Natural killer cell (primary cell): ENCODE measurements around the gene DHX58. TPM values are rescaled to one million over a fixed set of nuclear protein-coding genes. Genes with fewer than 3 reads are reported as not detected.

ENCODE experiments used
- ATAC-seq, 3 donors: fragments of 150-1000 bp in 2 of 3; fragments of 200-7000 bp in 1 of 3; cut with Tn5 transposase; 1 replicate in 1 of 3; 2 replicates in 2 of 3; pipeline ENCODE4 v1.10.0; 2021; ENCODE audit warnings: mild to moderate bottlenecking in 2 of 3, moderate library complexity in 2 of 3
- DNase-seq, 2 donors: peaks; one replicate each; pipeline versions ENCODE4 v3.0.0 to v3.0.0-alpha.2; 2013 to 2021; ENCODE audit warnings: mixed read lengths in 1 of 2
- H3K27ac ChIP-seq: one replicate; pipeline ENCODE4 v1.5.1; 2013; ENCODE audit warnings: mild to moderate bottlenecking, low read length
- H3K27me3 ChIP-seq: one replicate; pipeline ENCODE4 v1.6.1; 2013; ENCODE audit warnings: low read length; ENCODE audit not compliant: control insufficient read depth, insufficient read depth
- H3K36me3 ChIP-seq: one replicate; pipeline ENCODE4 v1.6.1; 2013; ENCODE audit warnings: low read length; ENCODE audit not compliant: control insufficient read depth, insufficient read depth
- H3K4me1 ChIP-seq: one replicate; pipeline ENCODE4 v1.6.1; 2013; ENCODE audit warnings: low read length; ENCODE audit not compliant: control insufficient read depth, insufficient read depth
- H3K4me3 ChIP-seq: one replicate; pipeline ENCODE4 v1.5.1; 2013; ENCODE audit warnings: low read length
- H3K9me3 ChIP-seq: one replicate; pipeline ENCODE4 v1.6.1; 2013; ENCODE audit warnings: low read length; ENCODE audit not compliant: control insufficient read depth, insufficient read depth
- H3K27ac Mint-ChIP-seq, 2 donors: one replicate each; pipeline ENCODE4 v1.8.0; 2022; ENCODE audit warnings: mild to moderate bottlenecking in 2 of 2, mixed read lengths in 2 of 2, moderate library complexity in 1 of 2
- H3K27me3 Mint-ChIP-seq, 2 donors: one replicate each; pipeline ENCODE4 v1.8.0; 2022; ENCODE audit warnings: low read depth in 2 of 2, mixed read lengths in 2 of 2
- H3K36me3 Mint-ChIP-seq: one replicate; pipeline ENCODE4 v1.8.0; 2022; ENCODE audit warnings: mixed read lengths
- H3K4me1 Mint-ChIP-seq, 2 donors: one replicate each; pipeline ENCODE4 v1.8.0; 2022; ENCODE audit warnings: mixed read lengths in 2 of 2
- H3K4me3 Mint-ChIP-seq: one replicate; pipeline ENCODE4 v1.8.0; 2022; ENCODE audit warnings: mild to moderate bottlenecking, moderate library complexity, mixed read lengths
- H3K9me3 Mint-ChIP-seq, 2 donors: one replicate each; pipeline ENCODE4 v1.8.0; 2022; ENCODE audit warnings: mixed read lengths in 2 of 2
- CTCF ChIP-seq: fragments of 200-600 bp; IDR thresholded peaks from one replicate; pipeline ENCODE4 v1.8.0; 2022; ENCODE audit warnings: antibody characterized with exemption
- WGBS: methylation state at CpG from one replicate; pipeline ENCODE4 v1.1.7; 2013; ENCODE audit warnings: missing lambda C conversion rate; ENCODE audit not compliant: insufficient coverage; 5-methylcytosine and 5-hydroxymethylcytosine counted together
- intact Hi-C: fragments of 100-400 bp; cut with micrococcal nuclease; formaldehyde crosslinking; loops from one replicate; pipeline ENCODE4 v1.14.2; 2022
- total RNA-seq, 4 donors: library from RNA; stranded (reverse); fragments of 120-200 nt in 1 of 4; gene quantifications; one replicate each; pipeline versions ENCODE4 v1.2.3 to v1.2.4, GENCODE V29; 2013 to 2022

The DHX58 gene
- total RNA-seq, 3 donors from 2014 or later (not counting 1 experiment from before 2014, with no cell fraction given): 22.0 to 29.0 (median 24.5) TPM

- intact Hi-C loops: no loop called here
- 87% methylated on average over 3 of the region's 3 CpGs for WGBS
These were observed 43.5 kb downstream of the DHX58 start for GRCh38 chr17:42068979-42069378.

GRCh38 chr17:42067371-42068091 is 45.0 kb downstream of the DHX58 start:
- intact Hi-C loops: loop anchor here (1.0 kb wide), 1 partner anchor 49 kb away; no protein-coding TSS in a partner anchor

More at GRCh38 chr17:42068979-42069378, 43.5 kb downstream of the DHX58 start:
- TF ChIP-seq CTCF: no peak
- Mint-ChIP-seq H3K9me3 (no peaks in the 10 kb centered on the region), H3K4me1 (peaks cover 4 to 16% of the 10 kb centered on the region in 2 donors), H3K27ac (no peak overlapping the region), H3K4me3 (no peak overlapping the region), H3K36me3 (no peaks in the 10 kb centered on the region), H3K27me3 (peaks cover 8 to 27% of the 10 kb centered on the region in 2 donors)
- H3K27ac ChIP-seq: no peak overlapping the region
- no peak for ATAC-seq
- peaks cover 8% of the 10 kb centered on the region for H3K27me3 ChIP-seq
- no peak overlapping the region for H3K4me3 ChIP-seq
- H3K9me3 ChIP-seq: no peaks in the 10 kb centered on the region
- peaks cover 15% of the 10 kb centered on the region for H3K4me1 ChIP-seq
- no peaks in the 10 kb centered on the region for H3K36me3 ChIP-seq
- no peak for DNase-seq

GRCh38 chr17:42065201-42065600 is 47.3 kb downstream of the DHX58 start:
- Histone ChIP-seq H3K36me3 (no peaks in the 10 kb centered on the region), H3K4me3 (no peak overlapping the region), H3K9me3 (no peaks in the 10 kb centered on the region), H3K27me3 (no peaks in the 10 kb centered on the region), H3K27ac (no peak overlapping the region), H3K4me1 (peaks cover 10% of the 10 kb centered on the region)
- intact Hi-C loops: no loop called here
- Mint-ChIP-seq H3K4me1 (peaks cover 5 to 12% of the 10 kb centered on the region in 2 donors), H3K27me3 (peaks cover 4 to 6% of the 10 kb centered on the region in 2 donors), H3K27ac (no peak overlapping the region), H3K36me3 (no peaks in the 10 kb centered on the region), H3K9me3 (no peaks in the 10 kb centered on the region), H3K4me3 (no peak overlapping the region)
- 55% methylated on average over 2 of the region's 2 CpGs for WGBS
- ATAC-seq (no peak), DNase-seq (peak in 1 of 2 donors; percentile 61)
- no peak for TF ChIP-seq CTCF

More at GRCh38 chr17:42067371-42068091, 45.0 kb downstream of the DHX58 start:
- DNase-seq (peak; percentile 65 to 80), ATAC-seq (peak; percentile 58 to 70 (median 68))
- Mint-ChIP-seq H3K27ac (no peak overlapping the region), H3K4me3 (no peak overlapping the region), H3K27me3 (peaks cover 6 to 18% of the 10 kb centered on the region in 2 donors), H3K9me3 (no peaks in the 10 kb centered on the region), H3K4me1 (peaks cover 5 to 20% of the 10 kb centered on the region in 2 donors), H3K36me3 (no peaks in the 10 kb centered on the region)
- H3K4me3 ChIP-seq: no peak overlapping the region
- peaks cover 19% of the 10 kb centered on the region for H3K4me1 ChIP-seq
- TF ChIP-seq CTCF: peak; percentile 95
- no peaks in the 10 kb centered on the region for H3K36me3 ChIP-seq
- H3K9me3 ChIP-seq: no peaks in the 10 kb centered on the region
- H3K27me3 ChIP-seq: peaks cover 4% of the 10 kb centered on the region
- 55% methylated on average over 11 of the region's 12 CpGs for WGBS
- H3K27ac ChIP-seq: no peak overlapping the region
